GM18507 (cell line): ENCODE measurements around the gene DOK1.

Source experiments
- DNase-seq: peaks from one replicate; pipeline ENCODE4 v3.0.0; 2011; ENCODE audit warnings: low read depth; ENCODE audit not compliant: insufficient read length; ENCODE audit errors: extremely low spot score
- FAIRE-seq: peaks from 2 replicates; lab custom pipeline; 2011; peaks lifted over from hg19 to GRCh38; lab: Jason Lieb, UNC

The DOK1 gene

GRCh38 chr2:74553892-74554819, at the start of gene DOK1, which contains the start of gene LOXL3:
Gene DOK1 (plus strand): TSS chr2:74554720. CDS start chr2:74554755, 35 bp downstream.
Gene LOXL3 (minus strand): TSS chr2:74553942. CDS start chr2:74552634, 1,308 bp downstream.
- peak; percentile 81 for FAIRE-seq
- DNase-seq, result peak; percentile 35

- no peak for FAIRE-seq
- no peak for DNase-seq
These were observed 48.9 kb upstream of the DOK1 start for GRCh38 chr2:74505448-74506246.

- FAIRE-seq (peak; percentile 93), DNase-seq (peak; percentile 90)
These were observed 47.2 kb upstream of the DOK1 start, which contains the start of gene PCGF1 for GRCh38 chr2:74507145-74507925. Gene PCGF1 (minus strand): TSS chr2:74507695. CDS start chr2:74507668, 27 bp downstream.

- DNase-seq (no peak), FAIRE-seq (no peak)
These were observed 46.5 kb upstream of the DOK1 start for GRCh38 chr2:74507926-74508520.

- DNase-seq (no peak), FAIRE-seq (no peak)
These were observed 44.2 kb upstream of the DOK1 start for GRCh38 chr2:74510272-74510671.

GRCh38 chr2:74511104-74511989, 43.2 kb upstream of the DOK1 start:
- DNase-seq (no peak), FAIRE-seq (no peak)

- DNase-seq (no peak), FAIRE-seq (no peak)
These were observed 41.5 kb upstream of the DOK1 start for GRCh38 chr2:74512744-74513604.

- FAIRE-seq, result no peak
- DNase-seq, result no peak
These were observed 40.7 kb upstream of the DOK1 start for GRCh38 chr2:74513605-74514367.

- DNase-seq (no peak), FAIRE-seq (no peak)
These were observed 39.9 kb upstream of the DOK1 start, which contains the start of gene TLX2 for GRCh38 chr2:74514368-74515270. Gene TLX2 (plus strand): TSS chr2:74514450. CDS start chr2:74514807, 357 bp downstream.

GRCh38 chr2:74515271-74515980, 39.1 kb upstream of the DOK1 start:
- DNase-seq, result no peak
- no peak for FAIRE-seq

GRCh38 chr2:74515981-74516633, 38.4 kb upstream of the DOK1 start:
- FAIRE-seq (peak; percentile 62), DNase-seq (no peak)

GRCh38 chr2:74516650-74517049, 37.9 kb upstream of the DOK1 start:
- no peak for FAIRE-seq
- DNase-seq, result no peak

GRCh38 chr2:74522516-74522915, 32.0 kb upstream of the DOK1 start:
- DNase-seq, result no peak
- FAIRE-seq, result no peak

GRCh38 chr2:74524005-74524404, 30.5 kb upstream of the DOK1 start:
- DNase-seq, result no peak
- FAIRE-seq, result no peak
